Loucy (cell line): Measurements from ENCODE around the gene MEGF10.

Experiments used
- H2AFZ ChIP-seq: fragments of 200-600 bp; sonication (generic); 2 replicates; pipeline ENCODE4 v1.6.0; 2016; ENCODE audit warnings: antibody characterized with exemption, mild to moderate bottlenecking, low read length, moderate library complexity
- H3F3A ChIP-seq: fragments of 200-600 bp; 2 replicates; pipeline ENCODE4 v1.6.0; 2016; ENCODE audit warnings: antibody characterized with exemption, low read depth, mild to moderate bottlenecking
- H3K27me3 ChIP-seq: fragments of 200-600 bp; sonication (generic); 2 replicates; pipeline ENCODE4 v1.6.1; 2014; ENCODE audit warnings: low read length, mild to moderate bottlenecking; ENCODE audit not compliant: insufficient read depth, poor library complexity, severe bottlenecking
- H3K36me3 ChIP-seq: fragments of 200-600 bp; sonication (generic); 2 replicates; pipeline ENCODE4 v1.6.1; 2016; ENCODE audit warnings: low read length; ENCODE audit not compliant: insufficient read depth
- H3K4me1 ChIP-seq: fragments of 200-600 bp; sonication (generic); 2 replicates; pipeline ENCODE4 v1.5.1; 2014; ENCODE audit warnings: low read length, mild to moderate bottlenecking; ENCODE audit not compliant: insufficient read depth, poor library complexity, severe bottlenecking
- H3K4me2 ChIP-seq: fragments of 200-600 bp; sonication (generic); 2 replicates; pipeline ENCODE4 v1.6.0; 2014; ENCODE audit warnings: antibody characterized with exemption, low read length, low read depth, mild to moderate bottlenecking; ENCODE audit not compliant: poor library complexity, severe bottlenecking
- H3K4me3 ChIP-seq: fragments of 200-600 bp; sonication (generic); 2 replicates; pipeline ENCODE4 v1.5.1; 2014; ENCODE audit warnings: low read length, mild to moderate bottlenecking, mixed read lengths; ENCODE audit not compliant: poor library complexity, severe bottlenecking
- H3K79me2 ChIP-seq: fragments of 200-600 bp; sonication (generic); 2 replicates; pipeline ENCODE4 v1.6.1; 2014; ENCODE audit warnings: low read length; ENCODE audit not compliant: insufficient read depth
- H3K9ac ChIP-seq: fragments of 200-600 bp; sonication (generic); 2 replicates; pipeline ENCODE4 v1.6.0; 2014; ENCODE audit warnings: mild to moderate bottlenecking, low read depth, low read length, moderate library complexity; ENCODE audit not compliant: poor library complexity, severe bottlenecking
- H3K9me2 ChIP-seq: fragments of 200-600 bp; sonication (generic); replicated peaks from 2 replicates; pipeline ENCODE4 v1.6.1; 2016; ENCODE audit warnings: low read depth, low read length, mixed read lengths
- H3K9me3 ChIP-seq: fragments of 200-600 bp; sonication (generic); 2 replicates; pipeline ENCODE4 v1.6.1; 2014; ENCODE audit warnings: mild to moderate bottlenecking, antibody characterized with exemption, low read length, low read depth; ENCODE audit not compliant: insufficient read depth
- H4K20me1 ChIP-seq: fragments of 200-600 bp; sonication (generic); 2 replicates; pipeline ENCODE4 v1.6.0; 2014; ENCODE audit warnings: antibody characterized with exemption, low read length, mild to moderate bottlenecking; ENCODE audit not compliant: insufficient read depth, poor library complexity, severe bottlenecking
- CTCF ChIP-seq: fragments of 200-600 bp; sonication (generic); conservative IDR thresholded peaks from 2 replicates; pipeline ENCODE4 v1.5.1; 2014; ENCODE audit warnings: mild to moderate bottlenecking, antibody characterized with exemption, low read length
- EZH2phosphoT487 ChIP-seq: fragments of 200-600 bp; IDR thresholded peaks from 2 replicates; pipeline ENCODE4 v1.6.1; 2018; ENCODE audit warnings: antibody characterized with exemption, mild to moderate bottlenecking, moderate library complexity, borderline replicate concordance

MEGF10 gene

GRCh38 chr5:127288676-127289075 lies 1.9 kb upstream of the MEGF10 start:
- Histone ChIP-seq H3K9ac (no peak overlapping the region), H3K9me2 (no peaks in the 10 kb centered on the region), H3F3A (no peaks in the 10 kb centered on the region), H3K27me3 (no peaks in the 10 kb centered on the region), H4K20me1 (no peaks in the 10 kb centered on the region), H3K36me3 (no peaks in the 10 kb centered on the region), H3K4me1 (no peaks in the 10 kb centered on the region), H2AFZ (no peak overlapping the region), H3K4me3 (no peak overlapping the region), H3K79me2 (no peaks in the 10 kb centered on the region), H3K4me2 (no peak overlapping the region), H3K9me3 (peaks cover 3% of the 10 kb centered on the region; the same call in 1 of the 2 replicates)
- no peak for TF ChIP-seq CTCF
- TF ChIP-seq EZH2phosphoT487: no peak

GRCh38 chr5:127290946-127291693 lies 524 bp downstream of the MEGF10 start:
- H3K4me1 ChIP-seq: no peaks in the 10 kb centered on the region
- H3K9me2 ChIP-seq: no peaks in the 10 kb centered on the region
- no peaks in the 10 kb centered on the region for H3F3A ChIP-seq
- no peak overlapping the region for H3K4me2 ChIP-seq
- H3K36me3 ChIP-seq: no peaks in the 10 kb centered on the region
- H3K9me3 ChIP-seq: peaks cover 3% of the 10 kb centered on the region; the same call in 1 of the 2 replicates
- H2AFZ ChIP-seq: no peak overlapping the region
- H4K20me1 ChIP-seq: no peaks in the 10 kb centered on the region
- H3K27me3 ChIP-seq: no peaks in the 10 kb centered on the region
- H3K4me3 ChIP-seq: no peak overlapping the region
- H3K79me2 ChIP-seq: no peaks in the 10 kb centered on the region
- no peak overlapping the region for H3K9ac ChIP-seq
- TF ChIP-seq CTCF (no peak), EZH2phosphoT487 (no peak)

- Histone ChIP-seq H3K4me3 (no peak overlapping the region), H3K4me1 (no peaks in the 10 kb centered on the region), H3K9ac (no peak overlapping the region), H3F3A (no peaks in the 10 kb centered on the region), H3K27me3 (no peaks in the 10 kb centered on the region), H2AFZ (no peak overlapping the region), H3K9me3 (peaks cover 3% of the 10 kb centered on the region; the same call in 1 of the 2 replicates), H3K4me2 (no peak overlapping the region), H4K20me1 (no peaks in the 10 kb centered on the region), H3K36me3 (no peaks in the 10 kb centered on the region), H3K79me2 (no peaks in the 10 kb centered on the region), H3K9me2 (no peaks in the 10 kb centered on the region)
- TF ChIP-seq EZH2phosphoT487 (no peak), CTCF (no peak)
Measured at GRCh38 chr5:127292030-127292735, 1.6 kb downstream of the MEGF10 start.
